Hepatocyte (in vitro differentiated cells): ENCODE measurements around the gene CPLANE1.

Source experiments
- CTCF ChIP-seq: fragments of 200-600 bp; sonication (generic); IDR thresholded peaks from 2 replicates; pipeline ENCODE4 v1.5.1; 2016; ENCODE audit warnings: antibody characterized with exemption, mild to moderate bottlenecking; ENCODE audit not compliant: poor library complexity
- EZH2 ChIP-seq: fragments of 200-600 bp; sonication (generic); IDR thresholded peaks from 2 replicates; pipeline ENCODE4 v1.6.1; 2016; ENCODE audit warnings: antibody characterized with exemption, mild to moderate bottlenecking, borderline replicate concordance
- EZH2phosphoT487 ChIP-seq: fragments of 200-600 bp; sonication (generic); IDR thresholded peaks from one replicate; pipeline ENCODE4 v1.6.1; 2018; ENCODE audit warnings: antibody characterized with exemption, mild to moderate bottlenecking, low read depth, moderate library complexity; ENCODE audit not compliant: unreplicated experiment, severe bottlenecking

- no peak for TF ChIP-seq CTCF
- no peak for TF ChIP-seq EZH2
- no peak for TF ChIP-seq EZH2phosphoT487
Observed at GRCh38 chr5:37088009-37088408, 161.2 kb downstream of the CPLANE1 start.
